Activated naive CD8-positive, alpha-beta T cell treated with anti-CD3 and anti-CD28 coated beads, Interleukin-2, amount 10 ng/mL, durations not matched to agents 7 days and 5 days (primary cell): ENCODE results near the gene AP4M1. TPM values are rescaled to one million over a fixed set of nuclear protein-coding genes. Genes with fewer than 3 reads are reported as not detected.

ENCODE experiments used
- ATAC-seq: fragments of 150-1000 bp; cut with Tn5 transposase; one replicate; pipeline ENCODE4 v1.10.0; 2021; ENCODE audit warnings: low read depth, moderate library complexity
- POLR2A ChIA-PET: fragments of 350-600 bp; sonication (Branson Sonifier 250); formaldehyde crosslinking; loops from one replicate; lab custom pipeline; 2021; ENCODE audit warnings: antibody characterized with exemption; lab: Charles Lee
- DNase-seq: peaks from one replicate; pipeline ENCODE4 v3.0.0; 2021
- H3K27ac Mint-ChIP-seq: one replicate; pipeline ENCODE4 v1.8.0; 2022; ENCODE audit warnings: mild to moderate bottlenecking, mixed read lengths
- H3K27me3 Mint-ChIP-seq: one replicate; pipeline ENCODE4 v1.8.0; 2022; ENCODE audit warnings: mild to moderate bottlenecking, moderate library complexity, mixed read lengths
- H3K36me3 Mint-ChIP-seq: one replicate; pipeline ENCODE4 v1.8.0; 2021; ENCODE audit warnings: mild to moderate bottlenecking, mixed read lengths
- H3K4me1 Mint-ChIP-seq: one replicate; pipeline ENCODE4 v1.8.0; 2021; ENCODE audit warnings: mixed read lengths
- H3K4me3 Mint-ChIP-seq: one replicate; pipeline ENCODE4 v1.8.0; 2022; ENCODE audit warnings: mild to moderate bottlenecking, moderate library complexity, mixed read lengths
- H3K9me3 Mint-ChIP-seq: one replicate; pipeline ENCODE4 v1.8.0; 2021; ENCODE audit warnings: mixed read lengths
- total RNA-seq, 2 experiments: library from RNA; stranded (reverse); gene quantifications; one replicate each; pipeline ENCODE4 v1.2.3, GENCODE V29; 2021

AP4M1 gene
- total RNA-seq: 10 to 100 TPM; 15.0 to 16.5 TPM

GRCh38 chr7:100101016-100101862 is at the start of gene AP4M1, which contains the start of gene MCM7:
AP4M1 (plus strand) TSS chr7:100101643; CDS start chr7:100101715, 72 bp downstream.
MCM7 (minus strand) TSS chr7:100101397; CDS start chr7:100101294, 103 bp downstream.
- POLR2A ChIA-PET: interaction anchor here (0.6 to 5.1 kb wide), 29 partner anchors 9 to 692 kb away, joined by 3 to 89 read pairs (median 5); partner anchors contain the start of genes BUD31, CNPY4, COPS6 and LAMTOR4
- Mint-ChIP-seq H3K4me3 (peak within 1 kb of the TSS; percentile 93), H3K4me1 (peaks cover 31% of the 10 kb centered on the region), H3K27me3 (no peaks in the 10 kb centered on the region), H3K27ac (peak within 1 kb of the TSS; percentile 89), H3K9me3 (no peaks in the 10 kb centered on the region), H3K36me3 (peaks cover 33% of the 10 kb centered on the region)
- ATAC-seq (peak; percentile 87), DNase-seq (peak; percentile 96)

GRCh38 chr7:100053215-100053614 is 48.2 kb upstream of the AP4M1 start:
- POLR2A ChIA-PET: interaction anchor here (0.7 to 1.0 kb wide), 3 partner anchors 60 to 1268 kb away, joined by 4 to 5 read pairs (median 4); no protein-coding TSS in a partner anchor
- Mint-ChIP-seq H3K27me3 (no peaks in the 10 kb centered on the region), H3K27ac (no peak overlapping the region)

GRCh38 chr7:100057006-100057405 is 44.4 kb upstream of the AP4M1 start:
- Mint-ChIP-seq H3K36me3 (peaks cover 4% of the 10 kb centered on the region), H3K27ac (no peak overlapping the region), H3K4me1 (peaks cover 1% of the 10 kb centered on the region), H3K9me3 (no peaks in the 10 kb centered on the region), H3K27me3 (no peaks in the 10 kb centered on the region), H3K4me3 (no peak overlapping the region)
- POLR2A ChIA-PET: interaction anchor here (0.6 kb wide), 1 partner anchor 33 kb away, joined by 3 read pairs; no protein-coding TSS in a partner anchor
- DNase-seq (no peak), ATAC-seq (no peak)

More at GRCh38 chr7:100053215-100053614, 48.2 kb upstream of the AP4M1 start:
- peak; percentile 30 for ATAC-seq
- no peak overlapping the region for H3K4me3 Mint-ChIP-seq
- no peaks in the 10 kb centered on the region for H3K9me3 Mint-ChIP-seq
- H3K4me1 Mint-ChIP-seq: peaks cover 11% of the 10 kb centered on the region
- no peak for DNase-seq
- H3K36me3 Mint-ChIP-seq: no peaks in the 10 kb centered on the region

GRCh38 chr7:100059251-100059739 is 42.1 kb upstream of the AP4M1 start:
- DNase-seq: no peak
- H3K36me3 Mint-ChIP-seq: peaks cover 7% of the 10 kb centered on the region
- no peaks in the 10 kb centered on the region for H3K9me3 Mint-ChIP-seq
- no peak overlapping the region for H3K27ac Mint-ChIP-seq
- peaks cover 2% of the 10 kb centered on the region for H3K4me1 Mint-ChIP-seq
- ATAC-seq: no peak
- POLR2A ChIA-PET: no interaction called here
- H3K27me3 Mint-ChIP-seq: no peaks in the 10 kb centered on the region
- no peak overlapping the region for H3K4me3 Mint-ChIP-seq

GRCh38 chr7:100061518-100062193 is 39.8 kb upstream of the AP4M1 start:
- Mint-ChIP-seq H3K4me1 (peaks cover 2% of the 10 kb centered on the region), H3K27ac (no peak overlapping the region), H3K27me3 (no peaks in the 10 kb centered on the region), H3K9me3 (no peaks in the 10 kb centered on the region), H3K36me3 (peaks cover 9% of the 10 kb centered on the region), H3K4me3 (no peak overlapping the region)
- ATAC-seq: no peak
- POLR2A ChIA-PET: no interaction called here
- DNase-seq: no peak

GRCh38 chr7:100063376-100063775 is 38.1 kb upstream of the AP4M1 start:
- Mint-ChIP-seq H3K27me3 (no peaks in the 10 kb centered on the region), H3K4me3 (no peak overlapping the region), H3K9me3 (no peaks in the 10 kb centered on the region), H3K27ac (no peak overlapping the region), H3K4me1 (peaks cover 2% of the 10 kb centered on the region), H3K36me3 (peaks cover 20% of the 10 kb centered on the region)
- POLR2A ChIA-PET: interaction anchor here (1.0 kb wide), 1 partner anchor 12 kb away, joined by 3 read pairs; no protein-coding TSS in a partner anchor
- DNase-seq: no peak
- no peak for ATAC-seq

- H3K4me3 Mint-ChIP-seq: no peak overlapping the region
- no peaks in the 10 kb centered on the region for H3K9me3 Mint-ChIP-seq
- peaks cover 20% of the 10 kb centered on the region for H3K36me3 Mint-ChIP-seq
- POLR2A ChIA-PET: no interaction called here
- H3K27me3 Mint-ChIP-seq: no peaks in the 10 kb centered on the region
- no peak for ATAC-seq
- peaks cover 2% of the 10 kb centered on the region for H3K4me1 Mint-ChIP-seq
- no peak overlapping the region for H3K27ac Mint-ChIP-seq
- DNase-seq: no peak
These were observed 37.3 kb upstream of the AP4M1 start for GRCh38 chr7:100064162-100064561.

GRCh38 chr7:100065452-100066186 is 35.8 kb upstream of the AP4M1 start:
- Mint-ChIP-seq H3K36me3 (peaks cover 31% of the 10 kb centered on the region), H3K9me3 (peaks cover 5% of the 10 kb centered on the region), H3K27ac (no peak overlapping the region), H3K27me3 (no peaks in the 10 kb centered on the region), H3K4me3 (no peak overlapping the region), H3K4me1 (peaks cover 2% of the 10 kb centered on the region)
- POLR2A ChIA-PET: no interaction called here
- no peak for ATAC-seq
- no peak for DNase-seq

- no peak overlapping the region for H3K4me3 Mint-ChIP-seq
- H3K9me3 Mint-ChIP-seq: peaks cover 17% of the 10 kb centered on the region
- H3K27me3 Mint-ChIP-seq: no peaks in the 10 kb centered on the region
- H3K4me1 Mint-ChIP-seq: peaks cover 2% of the 10 kb centered on the region
- peaks cover 41% of the 10 kb centered on the region for H3K36me3 Mint-ChIP-seq
- no peak overlapping the region for H3K27ac Mint-ChIP-seq
- POLR2A ChIA-PET: interaction anchor here (0.6 kb wide), 1 partner anchor 57 kb away, joined by 3 read pairs; no protein-coding TSS in a partner anchor
- DNase-seq (no peak), ATAC-seq (no peak)
These were observed 34.5 kb upstream of the AP4M1 start for GRCh38 chr7:100066953-100067352.

- H3K36me3 Mint-ChIP-seq: peaks cover 66% of the 10 kb centered on the region
- POLR2A ChIA-PET: no interaction called here
- no peak overlapping the region for H3K27ac Mint-ChIP-seq
- DNase-seq (no peak), ATAC-seq (no peak)
- H3K27me3 Mint-ChIP-seq: no peaks in the 10 kb centered on the region
- peaks cover 25% of the 10 kb centered on the region for H3K9me3 Mint-ChIP-seq
- H3K4me1 Mint-ChIP-seq: no peaks in the 10 kb centered on the region
- no peak overlapping the region for H3K4me3 Mint-ChIP-seq
These were observed 31.5 kb upstream of the AP4M1 start for GRCh38 chr7:100069991-100070390.

- no peak for ATAC-seq
- no peaks in the 10 kb centered on the region for H3K4me1 Mint-ChIP-seq
- no peak overlapping the region for H3K27ac Mint-ChIP-seq
- H3K36me3 Mint-ChIP-seq: peaks cover 77% of the 10 kb centered on the region
- no peaks in the 10 kb centered on the region for H3K27me3 Mint-ChIP-seq
- POLR2A ChIA-PET: interaction anchor here (1.2 kb wide), 1 partner anchor 9 kb away, joined by 5 read pairs; no protein-coding TSS in a partner anchor
- H3K4me3 Mint-ChIP-seq: no peak overlapping the region
- H3K9me3 Mint-ChIP-seq: peaks cover 25% of the 10 kb centered on the region
- no peak for DNase-seq
These were observed 30.3 kb upstream of the AP4M1 start for GRCh38 chr7:100071018-100071723.

GRCh38 chr7:100072462-100072861 is 29.0 kb upstream of the AP4M1 start:
- DNase-seq (no peak), ATAC-seq (no peak)
- POLR2A ChIA-PET: interaction anchor here (0.8 kb wide), 1 partner anchor 8 kb away, joined by 3 read pairs; no protein-coding TSS in a partner anchor
- Mint-ChIP-seq H3K36me3 (peaks cover 80% of the 10 kb centered on the region), H3K4me3 (no peak overlapping the region), H3K27ac (no peak overlapping the region), H3K27me3 (no peaks in the 10 kb centered on the region), H3K4me1 (no peaks in the 10 kb centered on the region), H3K9me3 (peaks cover 25% of the 10 kb centered on the region)
